ENCODE data around the gene CDC6. TPM values are rescaled to one million over a fixed set of nuclear protein-coding genes. Genes with fewer than 3 reads are reported as not detected.

Gene CDC6
- total and polyA plus RNA-seq, 2 donors (not counting 1 experiment from before 2014, with no cell fraction given) = 0.69 to 2.2 TPM

- H3K9me3 Mint-ChIP-seq (ENCODE audit: insufficient read depth) = no peaks in the 10 kb centered on the region
- Histone ChIP-seq H3K27ac (ENCODE audit: low read length in 2 of 2) (no peak overlapping the region), H3K9me3 (ENCODE audit: control extremely low read depth in 1 of 3, control insufficient read depth in 2 of 3, insufficient read depth in 1 of 3, low read length in 2 of 3) (no peaks in the 10 kb centered on the region), H3K9ac (ENCODE audit: low read length) (no peak overlapping the region), H3K27me3 (replicated peaks in 1 of 4; ENCODE audit: control extremely low read depth in 1 of 4, control insufficient read depth in 3 of 4, insufficient read depth in 4 of 4, low read length in 3 of 4) (no peaks in the 10 kb centered on the region), H3K4me1 (ENCODE audit: control insufficient read depth in 2 of 2, insufficient read depth in 2 of 2, low read length in 2 of 2) (peaks cover 5 to 6% of the 10 kb centered on the region in 2 donors), H3K4me2 (replicated peaks; ENCODE audit: low read depth, low read length, poor library complexity, severe bottlenecking) (no peak overlapping the region), H4K20me1 (ENCODE audit: control insufficient read depth, insufficient read depth, low read length, poor library complexity, severe bottlenecking) (no peaks in the 10 kb centered on the region), H2AFZ (ENCODE audit: insufficient read depth, low read depth, low read length, poor library complexity, severe bottlenecking) (no peak overlapping the region), H3K79me2 (ENCODE audit: control insufficient read depth, insufficient read depth, low read length) (no peaks in the 10 kb centered on the region), H3K4me3 (ENCODE audit: control extremely low read depth in 1 of 5, extremely low read depth in 1 of 5, insufficient read depth in 1 of 5, low read depth in 2 of 5, low read length in 4 of 5) (no peak overlapping the region), H3K36me3 (replicated peaks in 1 of 2; ENCODE audit: control extremely low read depth in 1 of 2, control insufficient read depth in 1 of 2, extremely low read depth in 1 of 2, insufficient read depth in 2 of 2, low read length in 1 of 2) (no peaks in the 10 kb centered on the region)
- no peaks in the 10 kb centered on the region for H3K27me3 Mint-ChIP-seq
- TF ChIP-seq EZH2 (IDR thresholded peaks at IDR 0.05; ENCODE audit: borderline replicate concordance, insufficient read depth, low read depth, low read length, poor library complexity, severe bottlenecking) (no peak), CTCF (IDR thresholded peaks at IDR 0.05) (no peak)
- no peak overlapping the region for H3K27ac Mint-ChIP-seq
- no peak for DNase-seq
- no peak overlapping the region for H3K4me3 Mint-ChIP-seq
- peaks cover 7% of the 10 kb centered on the region for H3K4me1 Mint-ChIP-seq
- no peak for ATAC-seq (ENCODE audit: low read depth)
- ChIA-PET POLR2A (no interaction called here), CTCF (interaction anchor here (0.8 to 30.5 kb wide), 9 partner anchors 9 to 231 kb away, joined by 3 to 871 read pairs (median 38); partner anchors contain the start of genes GJD3 and TOP2A)
- intact Hi-C loops (cut with micrococcal nuclease) = no loop called here
- WGBS (ENCODE audit: insufficient coverage) = no CpG with 5 or more reads among the region's 4 CpGs
These were observed 13.6 kb downstream of the CDC6 start for GRCh38 chr17:40301315-40301714.

GRCh38 chr17:40303009-40303657 is 15.5 kb downstream of the CDC6 start:
- intact Hi-C loops (cut with micrococcal nuclease) = loop anchor here (1.0 to 2.0 kb wide), 6 partner anchors 15 to 229 kb away; no protein-coding TSS in a partner anchor
- Histone ChIP-seq H3K27ac (ENCODE audit: low read length in 2 of 2) (no peak overlapping the region), H2AFZ (ENCODE audit: insufficient read depth, low read depth, low read length, poor library complexity, severe bottlenecking) (no peak overlapping the region), H3K4me3 (ENCODE audit: control extremely low read depth in 1 of 5, extremely low read depth in 1 of 5, insufficient read depth in 1 of 5, low read depth in 2 of 5, low read length in 4 of 5) (no peak overlapping the region), H3K9ac (ENCODE audit: low read length) (no peak overlapping the region), H3K4me2 (replicated peaks; ENCODE audit: low read depth, low read length, poor library complexity, severe bottlenecking) (no peak overlapping the region), H3K27me3 (replicated peaks in 1 of 4; ENCODE audit: control extremely low read depth in 1 of 4, control insufficient read depth in 3 of 4, insufficient read depth in 4 of 4, low read length in 3 of 4) (no peaks in the 10 kb centered on the region), H3K4me1 (ENCODE audit: control insufficient read depth in 2 of 2, insufficient read depth in 2 of 2, low read length in 2 of 2) (peaks cover 5 to 6% of the 10 kb centered on the region in 2 donors), H4K20me1 (ENCODE audit: control insufficient read depth, insufficient read depth, low read length, poor library complexity, severe bottlenecking) (no peaks in the 10 kb centered on the region), H3K9me3 (ENCODE audit: control extremely low read depth in 1 of 3, control insufficient read depth in 2 of 3, insufficient read depth in 1 of 3, low read length in 2 of 3) (no peaks in the 10 kb centered on the region), H3K79me2 (ENCODE audit: control insufficient read depth, insufficient read depth, low read length) (no peaks in the 10 kb centered on the region), H3K36me3 (replicated peaks in 1 of 2; ENCODE audit: control extremely low read depth in 1 of 2, control insufficient read depth in 1 of 2, extremely low read depth in 1 of 2, insufficient read depth in 2 of 2, low read length in 1 of 2) (no peaks in the 10 kb centered on the region)
- ChIA-PET CTCF (interaction anchor here (0.7 to 30.5 kb wide), 25 partner anchors 9 to 251 kb away, joined by 3 to 871 read pairs (median 4); partner anchors contain the start of genes GJD3 and TOP2A), POLR2A (interaction anchor here (1.0 to 1.9 kb wide), 3 partner anchors 20 to 52 kb away, joined by 3 to 13 read pairs (median 4); no protein-coding TSS in a partner anchor)
- Mint-ChIP-seq H3K9me3 (ENCODE audit: insufficient read depth) (no peaks in the 10 kb centered on the region), H3K27me3 (no peaks in the 10 kb centered on the region), H3K27ac (no peak overlapping the region), H3K4me3 (no peak overlapping the region), H3K4me1 (peaks cover 7% of the 10 kb centered on the region)
- TF ChIP-seq EZH2 (IDR thresholded peaks at IDR 0.05; ENCODE audit: borderline replicate concordance, insufficient read depth, low read depth, low read length, poor library complexity, severe bottlenecking) = no peak
- peak; percentile 83 for TF ChIP-seq CTCF (IDR thresholded peaks at IDR 0.05)
- peak; percentile 86 for DNase-seq
- peak; percentile 81 for ATAC-seq (ENCODE audit: low read depth)
- WGBS (ENCODE audit: insufficient coverage) = 50% methylated on average over 2 of the region's 4 CpGs

All from B cell (primary cell).